ENCODE data around the gene GFI1B.
A peak's percentile ranks its signal among the peaks of the same experiment; 100 is the strongest.
"Not testable (repeated sequence)": the region's sequence is repeated elsewhere in the genome, so short reads cannot be mapped to it uniquely, and the experiment has no call there.

Gene GFI1B

DNA sequence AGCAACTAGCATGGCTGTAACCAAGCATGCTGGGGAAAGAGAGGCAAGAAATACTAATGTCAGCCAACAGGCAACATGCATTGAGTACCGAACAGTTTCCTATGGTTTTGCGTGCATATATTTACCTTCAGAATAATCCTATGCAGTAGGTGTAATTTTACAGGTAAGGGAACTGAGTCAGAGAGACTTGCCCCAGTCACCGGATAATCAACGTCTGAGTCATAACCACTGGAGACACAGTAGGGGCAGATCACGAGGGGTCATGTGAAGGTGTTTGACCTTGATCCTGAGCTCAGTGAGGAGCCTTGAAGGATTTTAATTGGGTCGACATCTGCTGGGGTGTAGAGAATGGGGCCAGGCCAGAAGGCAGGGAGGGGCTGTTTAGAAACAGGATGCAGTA, 20.7 kb upstream of the GFI1B start:
- CTCF ChIA-PET: no interaction called here
- H3K27ac ChIP-seq: no peak overlapping the region

DNA sequence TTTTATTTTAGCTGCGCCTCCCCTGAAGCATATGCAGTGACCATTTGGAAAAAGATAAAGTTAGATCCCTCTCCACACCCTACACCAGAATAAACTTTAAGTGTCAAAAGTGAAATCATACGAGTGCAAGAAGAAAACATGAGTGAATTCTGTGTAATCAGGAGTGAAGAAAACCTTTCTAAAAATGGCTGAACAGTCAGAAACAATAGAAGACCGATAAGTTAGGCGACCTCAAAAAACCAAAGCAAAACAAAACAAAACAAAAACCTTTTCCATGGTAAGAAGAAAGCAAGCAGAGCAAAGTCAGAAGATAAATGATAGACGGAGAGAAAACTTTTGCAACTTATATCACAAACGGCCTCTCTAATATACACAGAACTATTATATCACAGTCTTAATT, 17.5 kb upstream of the GFI1B start:
- no peak overlapping the region for H3K27ac ChIP-seq
- ChIA-PET POLR2A (ENCODE audit: low non-redundant PET) (no interaction called here), CTCF (interaction anchor here (0.5 kb wide), 1 partner anchor 65 kb away, joined by 3 read pairs; no protein-coding TSS in a partner anchor)
- DNase-seq (ENCODE audit: low spot score): no peak
- TF ChIP-seq, protein P1, sequence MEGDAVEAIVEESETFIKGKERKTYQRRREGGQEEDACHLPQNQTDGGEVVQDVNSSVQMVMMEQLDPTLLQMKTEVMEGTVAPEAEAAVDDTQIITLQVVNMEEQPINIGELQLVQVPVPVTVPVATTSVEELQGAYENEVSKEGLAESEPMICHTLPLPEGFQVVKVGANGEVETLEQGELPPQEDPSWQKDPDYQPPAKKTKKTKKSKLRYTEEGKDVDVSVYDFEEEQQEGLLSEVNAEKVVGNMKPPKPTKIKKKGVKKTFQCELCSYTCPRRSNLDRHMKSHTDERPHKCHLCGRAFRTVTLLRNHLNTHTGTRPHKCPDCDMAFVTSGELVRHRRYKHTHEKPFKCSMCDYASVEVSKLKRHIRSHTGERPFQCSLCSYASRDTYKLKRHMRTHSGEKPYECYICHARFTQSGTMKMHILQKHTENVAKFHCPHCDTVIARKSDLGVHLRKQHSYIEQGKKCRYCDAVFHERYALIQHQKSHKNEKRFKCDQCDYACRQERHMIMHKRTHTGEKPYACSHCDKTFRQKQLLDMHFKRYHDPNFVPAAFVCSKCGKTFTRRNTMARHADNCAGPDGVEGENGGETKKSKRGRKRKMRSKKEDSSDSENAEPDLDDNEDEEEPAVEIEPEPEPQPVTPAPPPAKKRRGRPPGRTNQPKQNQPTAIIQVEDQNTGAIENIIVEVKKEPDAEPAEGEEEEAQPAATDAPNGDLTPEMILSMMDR (conservative IDR thresholded peaks at IDR 0.05; ENCODE audit: low read depth): no peak

More for the DNA sequence above, 20.7 kb upstream of the GFI1B start:
- POLR2A ChIA-PET (ENCODE audit: low non-redundant PET): no interaction called here
- TF ChIP-seq, protein P1 (conservative IDR thresholded peaks at IDR 0.05; ENCODE audit: low read depth): no peak
- DNase-seq (ENCODE audit: low spot score): peak; percentile 51

DNA sequence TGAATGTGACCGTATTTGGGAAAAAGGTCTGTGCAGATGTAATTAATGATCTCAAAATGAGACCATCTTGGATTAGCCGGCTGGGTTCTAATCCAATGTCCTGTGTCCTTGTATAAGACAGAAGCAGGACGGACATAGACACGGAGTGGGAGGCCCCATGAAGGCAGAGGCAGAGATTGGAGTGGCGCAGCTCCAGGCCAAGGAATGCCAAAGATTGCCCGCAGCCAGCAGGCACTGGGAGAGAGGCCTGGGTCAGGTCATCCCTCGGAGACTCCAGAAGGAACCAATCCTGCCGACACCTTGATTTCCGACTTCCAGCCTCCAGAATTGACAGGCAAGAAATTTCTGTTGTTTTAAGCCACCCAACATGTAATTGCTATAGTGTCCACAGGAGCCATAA, 13.0 kb upstream of the GFI1B start:
- POLR2A ChIA-PET (ENCODE audit: low non-redundant PET): no interaction called here
- TF ChIP-seq, protein P1 (conservative IDR thresholded peaks at IDR 0.05; ENCODE audit: low read depth): no peak

DNA sequence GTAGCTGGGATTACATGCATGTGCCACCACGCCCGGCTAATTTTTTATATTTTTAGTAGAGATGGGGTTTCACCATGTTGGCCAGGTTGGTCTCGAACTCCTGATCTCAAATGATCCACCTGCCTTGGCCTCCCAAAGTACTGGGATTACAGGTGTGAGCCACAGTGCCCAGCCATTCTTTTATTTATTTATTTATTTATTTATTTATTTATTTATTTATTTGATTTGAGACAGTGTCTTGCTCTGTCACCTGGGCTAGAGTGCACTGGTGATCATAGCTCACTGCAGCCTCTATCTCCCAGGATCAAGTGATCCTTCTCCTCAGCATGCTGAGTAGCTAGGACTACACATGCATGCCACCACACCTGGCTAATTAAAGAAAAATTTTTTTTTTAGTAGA, 10.6 kb upstream of the GFI1B start:
- H3K27ac ChIP-seq; POLR2A ChIA-PET (ENCODE audit: low non-redundant PET); DNase-seq (ENCODE audit: low spot score): not testable (repeated sequence)
- CTCF ChIA-PET: interaction anchor here (0.6 kb wide), 2 partner anchors 576 to 895 kb away, joined by 3 to 5 read pairs; no protein-coding TSS in a partner anchor

More for the DNA sequence above, 13.0 kb upstream of the GFI1B start:
- H3K27ac ChIP-seq: no peak overlapping the region
- CTCF ChIA-PET: interaction anchor here (0.8 kb wide), 1 partner anchor 63 kb away, joined by 4 read pairs; no protein-coding TSS in a partner anchor
- no peak for DNase-seq (ENCODE audit: low spot score)

DNA sequence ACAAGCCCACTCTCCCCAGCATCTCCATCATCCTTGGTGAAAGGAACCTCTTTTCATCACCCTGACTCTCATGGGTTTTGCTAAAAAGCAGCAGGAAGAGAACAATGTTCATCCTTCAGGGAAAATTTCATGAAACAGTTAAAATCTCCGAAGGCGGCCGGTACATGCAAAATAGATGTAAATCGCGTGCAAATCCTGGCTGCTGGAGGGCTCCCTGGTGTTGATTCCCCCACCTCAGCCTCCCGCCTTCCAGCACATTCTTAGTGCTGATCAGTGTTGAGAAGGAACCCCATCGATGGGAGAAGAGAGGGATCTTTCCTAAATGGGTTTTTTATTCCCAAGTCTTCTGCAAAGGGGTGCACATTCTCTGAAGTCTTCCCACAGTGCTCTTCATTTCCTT, 8.7 kb upstream of the GFI1B start:
- POLR2A ChIA-PET (ENCODE audit: low non-redundant PET): no interaction called here
- CTCF ChIA-PET: interaction anchor here (0.5 to 0.7 kb wide), 3 partner anchors 29 to 541 kb away, joined by 3 to 5 read pairs (median 3); no protein-coding TSS in a partner anchor
- no peak overlapping the region for H3K27ac ChIP-seq
- TF ChIP-seq, protein P1 (conservative IDR thresholded peaks at IDR 0.05; ENCODE audit: low read depth): no peak
- no peak for DNase-seq (ENCODE audit: low spot score)

DNA sequence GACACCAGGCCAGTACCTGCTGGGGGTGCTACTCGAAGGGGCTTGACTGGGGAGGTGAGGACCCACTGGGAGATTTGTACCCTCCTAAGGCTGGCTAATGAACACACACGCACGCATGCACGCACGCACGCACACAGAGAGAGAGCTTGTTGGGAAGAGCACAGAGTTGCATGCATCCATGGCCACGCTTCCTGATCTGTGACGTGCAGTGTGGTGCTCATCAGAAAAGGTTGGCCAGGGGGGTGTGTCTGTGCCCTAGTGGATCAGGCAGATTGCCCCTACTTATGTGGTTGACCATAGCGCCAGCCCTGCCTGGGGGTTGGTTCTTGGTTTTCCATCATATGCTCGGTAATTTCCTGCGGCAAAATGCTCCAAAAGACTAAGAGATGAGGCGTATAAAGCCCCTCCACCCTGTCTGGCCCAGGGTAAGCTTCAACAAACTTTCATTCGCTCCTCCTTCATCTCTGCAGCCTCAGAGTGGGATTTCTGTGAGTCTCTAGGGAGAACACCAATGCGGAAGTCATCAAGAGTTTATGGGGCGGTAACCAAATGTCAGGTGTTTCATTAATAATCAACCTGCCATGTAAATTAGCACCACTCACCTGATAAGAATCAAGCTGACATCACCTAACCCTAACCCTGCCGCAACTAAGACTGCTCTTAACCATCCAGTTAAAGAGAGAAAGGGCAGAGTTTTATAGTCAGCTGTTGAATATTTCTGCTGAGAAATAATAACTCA, 8.0 kb upstream of the GFI1B start:
- ChIA-PET CTCF (interaction anchor here (0.5 to 0.6 kb wide), 2 partner anchors 28 to 541 kb away, joined by 3 to 5 read pairs; no protein-coding TSS in a partner anchor), POLR2A (ENCODE audit: low non-redundant PET) (no interaction called here)
- H3K27ac ChIP-seq: no peak overlapping the region
- no peak for DNase-seq (ENCODE audit: low spot score)
- TF ChIP-seq, protein P1 (conservative IDR thresholded peaks at IDR 0.05; ENCODE audit: low read depth): no peak

DNA sequence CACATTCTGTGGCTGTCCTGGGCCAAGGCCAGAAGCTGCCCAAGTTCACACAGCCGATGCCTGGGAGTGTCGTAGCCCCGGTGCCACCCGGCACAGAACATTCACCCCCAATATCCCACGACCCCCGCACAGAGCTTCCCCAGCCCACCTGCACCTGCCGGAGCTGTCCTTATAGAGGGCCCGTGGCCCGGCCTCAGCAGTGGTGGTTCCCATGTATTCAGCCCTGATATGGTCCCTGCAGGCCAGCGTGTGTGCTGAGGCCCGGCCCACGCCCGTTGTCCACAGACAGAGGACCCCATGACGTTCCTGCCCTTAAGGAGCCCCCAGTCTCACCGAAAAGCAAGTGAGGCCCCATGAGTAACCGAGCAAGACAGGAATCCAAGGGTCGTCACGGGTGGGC, 5.3 kb upstream of the GFI1B start:
- no peak overlapping the region for H3K27ac ChIP-seq
- DNase-seq (ENCODE audit: low spot score): no peak
- ChIA-PET CTCF (interaction anchor here (0.5 to 2.3 kb wide), 6 partner anchors 20 to 364 kb away, joined by 3 to 16 read pairs (median 4); no protein-coding TSS in a partner anchor), POLR2A (ENCODE audit: low non-redundant PET) (no interaction called here)
- TF ChIP-seq, protein P1 (conservative IDR thresholded peaks at IDR 0.05; ENCODE audit: low read depth): no peak

All from RWPE1 (cell line).